Natural killer cell (primary cell): ENCODE results near the gene SURF4. TPM values are rescaled to one million over a fixed set of nuclear protein-coding genes. Genes with fewer than 3 reads are reported as not detected.

Source experiments
- ATAC-seq, 3 donors: fragments of 150-1000 bp in 2 of 3; fragments of 200-7000 bp in 1 of 3; cut with Tn5 transposase; 1 replicate in 1 of 3; 2 replicates in 2 of 3; pipeline ENCODE4 v1.10.0; 2021; ENCODE audit warnings: mild to moderate bottlenecking in 2 of 3, moderate library complexity in 2 of 3
- DNase-seq, 2 donors: peaks; one replicate each; pipeline versions ENCODE4 v3.0.0 to v3.0.0-alpha.2; 2013 to 2021; ENCODE audit warnings: mixed read lengths in 1 of 2
- H3K27ac ChIP-seq: one replicate; pipeline ENCODE4 v1.5.1; 2013; ENCODE audit warnings: mild to moderate bottlenecking, low read length
- H3K27me3 ChIP-seq: one replicate; pipeline ENCODE4 v1.6.1; 2013; ENCODE audit warnings: low read length; ENCODE audit not compliant: control insufficient read depth, insufficient read depth
- H3K36me3 ChIP-seq: one replicate; pipeline ENCODE4 v1.6.1; 2013; ENCODE audit warnings: low read length; ENCODE audit not compliant: control insufficient read depth, insufficient read depth
- H3K4me1 ChIP-seq: one replicate; pipeline ENCODE4 v1.6.1; 2013; ENCODE audit warnings: low read length; ENCODE audit not compliant: control insufficient read depth, insufficient read depth
- H3K4me3 ChIP-seq: one replicate; pipeline ENCODE4 v1.5.1; 2013; ENCODE audit warnings: low read length
- H3K9me3 ChIP-seq: one replicate; pipeline ENCODE4 v1.6.1; 2013; ENCODE audit warnings: low read length; ENCODE audit not compliant: control insufficient read depth, insufficient read depth
- H3K27ac Mint-ChIP-seq, 2 donors: one replicate each; pipeline ENCODE4 v1.8.0; 2022; ENCODE audit warnings: mild to moderate bottlenecking in 2 of 2, mixed read lengths in 2 of 2, moderate library complexity in 1 of 2
- H3K27me3 Mint-ChIP-seq, 2 donors: one replicate each; pipeline ENCODE4 v1.8.0; 2022; ENCODE audit warnings: low read depth in 2 of 2, mixed read lengths in 2 of 2
- H3K36me3 Mint-ChIP-seq: one replicate; pipeline ENCODE4 v1.8.0; 2022; ENCODE audit warnings: mixed read lengths
- H3K4me1 Mint-ChIP-seq, 2 donors: one replicate each; pipeline ENCODE4 v1.8.0; 2022; ENCODE audit warnings: mixed read lengths in 2 of 2
- H3K4me3 Mint-ChIP-seq: one replicate; pipeline ENCODE4 v1.8.0; 2022; ENCODE audit warnings: mild to moderate bottlenecking, moderate library complexity, mixed read lengths
- H3K9me3 Mint-ChIP-seq, 2 donors: one replicate each; pipeline ENCODE4 v1.8.0; 2022; ENCODE audit warnings: mixed read lengths in 2 of 2
- WGBS: methylation state at CpG from one replicate; pipeline ENCODE4 v1.1.7; 2013; ENCODE audit warnings: missing lambda C conversion rate; ENCODE audit not compliant: insufficient coverage; 5-methylcytosine and 5-hydroxymethylcytosine counted together
- intact Hi-C: fragments of 100-400 bp; cut with micrococcal nuclease; formaldehyde crosslinking; loops from one replicate; pipeline ENCODE4 v1.14.2; 2022
- total RNA-seq, 4 donors: library from RNA; stranded (reverse); fragments of 120-200 nt in 1 of 4; gene quantifications; one replicate each; pipeline versions ENCODE4 v1.2.3 to v1.2.4, GENCODE V29; 2013 to 2022
- TF ChIP-seq, protein P1 (sequence below): fragments of 200-600 bp; IDR thresholded peaks from one replicate; pipeline ENCODE4 v1.8.0; 2022; ENCODE audit warnings: antibody characterized with exemption

Gene SURF4
- total RNA-seq, 3 donors from 2014 or later (not counting 1 experiment from before 2014, with no cell fraction given), result 111 to 135 (median 114) TPM

- H3K4me3 Mint-ChIP-seq, result no peak overlapping the region
- H3K4me1 ChIP-seq, result no peaks in the 10 kb centered on the region
- no peak overlapping the region for H3K27ac ChIP-seq
- H3K4me3 ChIP-seq, result no peak overlapping the region
- no peak overlapping the region for H3K27ac Mint-ChIP-seq
- ATAC-seq, result no peak
- H3K9me3 ChIP-seq, result no peaks in the 10 kb centered on the region
- TF ChIP-seq, protein P1, sequence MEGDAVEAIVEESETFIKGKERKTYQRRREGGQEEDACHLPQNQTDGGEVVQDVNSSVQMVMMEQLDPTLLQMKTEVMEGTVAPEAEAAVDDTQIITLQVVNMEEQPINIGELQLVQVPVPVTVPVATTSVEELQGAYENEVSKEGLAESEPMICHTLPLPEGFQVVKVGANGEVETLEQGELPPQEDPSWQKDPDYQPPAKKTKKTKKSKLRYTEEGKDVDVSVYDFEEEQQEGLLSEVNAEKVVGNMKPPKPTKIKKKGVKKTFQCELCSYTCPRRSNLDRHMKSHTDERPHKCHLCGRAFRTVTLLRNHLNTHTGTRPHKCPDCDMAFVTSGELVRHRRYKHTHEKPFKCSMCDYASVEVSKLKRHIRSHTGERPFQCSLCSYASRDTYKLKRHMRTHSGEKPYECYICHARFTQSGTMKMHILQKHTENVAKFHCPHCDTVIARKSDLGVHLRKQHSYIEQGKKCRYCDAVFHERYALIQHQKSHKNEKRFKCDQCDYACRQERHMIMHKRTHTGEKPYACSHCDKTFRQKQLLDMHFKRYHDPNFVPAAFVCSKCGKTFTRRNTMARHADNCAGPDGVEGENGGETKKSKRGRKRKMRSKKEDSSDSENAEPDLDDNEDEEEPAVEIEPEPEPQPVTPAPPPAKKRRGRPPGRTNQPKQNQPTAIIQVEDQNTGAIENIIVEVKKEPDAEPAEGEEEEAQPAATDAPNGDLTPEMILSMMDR, result no peak
- H3K4me1 Mint-ChIP-seq, result no peaks in the 10 kb centered on the region
- peaks cover 0 to 11% of the 10 kb centered on the region in 2 donors for H3K27me3 Mint-ChIP-seq
- 87% methylated on average over 7 of the region's 7 CpGs for WGBS
- no peaks in the 10 kb centered on the region for H3K36me3 ChIP-seq
- intact Hi-C loops, result no loop called here
- no peak for DNase-seq
- no peaks in the 10 kb centered on the region for H3K27me3 ChIP-seq
- no peaks in the 10 kb centered on the region for H3K9me3 Mint-ChIP-seq
- no peaks in the 10 kb centered on the region for H3K36me3 Mint-ChIP-seq
These were observed 14.9 kb upstream of the SURF4 start for GRCh38 chr9:133390713-133391112.

DNA sequence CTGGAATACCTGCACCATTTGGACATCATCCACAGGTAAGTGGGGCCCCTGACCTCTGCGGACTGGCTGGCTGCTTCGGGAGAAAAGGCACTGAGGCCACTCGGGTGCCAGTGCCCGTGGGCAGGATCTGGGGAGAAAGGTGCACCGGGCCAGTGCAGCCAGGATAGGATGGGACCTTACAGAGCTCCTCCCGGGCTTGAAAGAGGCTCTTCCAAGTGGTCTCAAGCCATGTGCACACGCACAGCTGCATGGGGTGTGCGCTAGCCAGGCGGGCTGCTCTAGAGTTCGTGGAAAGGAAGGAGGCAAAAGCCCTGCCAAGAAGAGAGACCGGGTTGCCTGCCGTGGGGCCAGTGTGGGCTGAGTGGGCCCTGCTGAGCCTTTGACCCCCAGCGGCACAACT lies 13.7 kb upstream of the SURF4 start:
- H3K36me3 ChIP-seq, result no peaks in the 10 kb centered on the region
- Mint-ChIP-seq H3K4me1 (no peaks in the 10 kb centered on the region), H3K9me3 (no peaks in the 10 kb centered on the region), H3K27ac (no peak overlapping the region), H3K36me3 (no peaks in the 10 kb centered on the region), H3K27me3 (peaks cover 0 to 11% of the 10 kb centered on the region in 2 donors), H3K4me3 (no peak overlapping the region)
- intact Hi-C loops, result no loop called here
- TF ChIP-seq, protein P1, result no peak
- 92% methylated on average over 13 of the region's 13 CpGs for whole genome bisulfite sequencing
- H3K9me3 ChIP-seq, result no peaks in the 10 kb centered on the region
- H3K27me3 ChIP-seq, result no peaks in the 10 kb centered on the region
- no peak overlapping the region for H3K27ac ChIP-seq
- ATAC-seq (no peak), DNase-seq (no peak)
- H3K4me3 ChIP-seq, result no peak overlapping the region
- H3K4me1 ChIP-seq, result no peaks in the 10 kb centered on the region

GRCh38 chr9:133389025-133389557 lies 13.2 kb upstream of the SURF4 start:
- no peak overlapping the region for H3K27ac ChIP-seq

More at GRCh38 chr9:133389025-133389557, 13.2 kb upstream of the SURF4 start:
- Histone ChIP-seq H3K36me3 (no peaks in the 10 kb centered on the region), H3K4me1 (no peaks in the 10 kb centered on the region), H3K9me3 (no peaks in the 10 kb centered on the region), H3K4me3 (no peak overlapping the region), H3K27me3 (no peaks in the 10 kb centered on the region)
- DNase-seq, result no peak
- H3K4me1 Mint-ChIP-seq, result no peaks in the 10 kb centered on the region
- TF ChIP-seq, protein P1, result no peak
- ATAC-seq, result no peak
- intact Hi-C loops, result no loop called here
- no peaks in the 10 kb centered on the region for H3K9me3 Mint-ChIP-seq
- H3K27ac Mint-ChIP-seq, result no peak overlapping the region
- H3K4me3 Mint-ChIP-seq, result no peak overlapping the region
- no peaks in the 10 kb centered on the region for H3K36me3 Mint-ChIP-seq
- 96% methylated on average over 12 of the region's 12 CpGs for WGBS
- H3K27me3 Mint-ChIP-seq, result peaks cover 0 to 11% of the 10 kb centered on the region in 2 donors
